Stomach (tissue), 4 donors: ENCODE measurements around the gene FAM161A.

ENCODE experiments used
- CTCF ChIP-seq, 7 experiments: fragments of 450-650 bp in 4 of 7; fragments of 200-600 bp in 3 of 7; sonication (generic) in 3 of 7; IDR thresholded peaks; one replicate each; pipeline ENCODE4 v1.5.1; 2016 to 2019; ENCODE audit warnings: antibody characterized with exemption in 7 of 7, control low read depth in 2 of 7, mild to moderate bottlenecking in 1 of 7
- POLR2AphosphoS5 ChIP-seq, 3 donors: sonication (generic); formaldehyde crosslinking; IDR thresholded peaks; one replicate each; pipeline ENCODE4 v1.6.1; 2016; ENCODE audit warnings: antibody characterized with exemption in 3 of 3

- TF ChIP-seq POLR2AphosphoS5 (IDR thresholded peaks at IDR 0.05): no peak
- no peak for TF ChIP-seq CTCF (IDR thresholded peaks at IDR 0.05)
Measured at GRCh38 chr2:61814539-61815160, 39.2 kb downstream of the FAM161A start.
